Fibroblast of mammary gland (primary cell): ENCODE measurements around the gene CCSAP.
"Not testable (repeated sequence)": the region's sequence is repeated elsewhere in the genome, so short reads cannot be mapped to it uniquely, and the experiment has no call there.

Source experiments
- DNase-seq: peaks from one replicate; pipeline ENCODE4 v3.0.0-alpha.2; 2010; ENCODE audit warnings: low read depth
- H3K4me3 ChIP-seq: 2 replicates; pipeline ENCODE4 v1.5.1; 2011; ENCODE audit warnings: low read depth, mild to moderate bottlenecking, low read length, moderate library complexity; ENCODE audit not compliant: control insufficient read depth
- CTCF ChIP-seq: conservative IDR thresholded peaks from 2 replicates; pipeline ENCODE4 v1.5.1; 2011; ENCODE audit warnings: low read depth, low read length, inconsistent platforms; ENCODE audit not compliant: control insufficient read depth, insufficient read depth

Gene CCSAP

GRCh38 chr1:229293528-229294204, 49.2 kb downstream of the CCSAP start:
- TF ChIP-seq CTCF, result no peak
- DNase-seq, result no peak
- no peak overlapping the region for H3K4me3 ChIP-seq

- DNase-seq, H3K4me3 ChIP-seq: not testable (repeated sequence)
These were observed 51.2 kb downstream of the CCSAP start for GRCh38 chr1:229291686-229292085.

GRCh38 chr1:229288516-229288915, 54.3 kb downstream of the CCSAP start:
- no peak for DNase-seq
- TF ChIP-seq CTCF, result no peak
- no peak overlapping the region for H3K4me3 ChIP-seq

GRCh38 chr1:229287267-229287666, 55.6 kb downstream of the CCSAP start:
- DNase-seq, result no peak
- no peak for TF ChIP-seq CTCF
- no peak overlapping the region for H3K4me3 ChIP-seq

- H3K4me3 ChIP-seq, result no peak overlapping the region
- DNase-seq, result no peak
These were observed 56.6 kb downstream of the CCSAP start for GRCh38 chr1:229286099-229286766.

GRCh38 chr1:229285440-229285839, 57.4 kb downstream of the CCSAP start:
- no peak for DNase-seq
- TF ChIP-seq CTCF, result no peak
- no peak overlapping the region for H3K4me3 ChIP-seq

More at GRCh38 chr1:229286099-229286766, 56.6 kb downstream of the CCSAP start:
- no peak for TF ChIP-seq CTCF

- no peak overlapping the region for H3K4me3 ChIP-seq
- no peak for TF ChIP-seq CTCF
- no peak for DNase-seq
These were observed 58.0 kb downstream of the CCSAP start for GRCh38 chr1:229284887-229285286.
